OCI-LY7 (cell line): ENCODE data around the gene HS3ST4.

Source experiments
- CTCF ChIP-seq: fragments of 200-600 bp; sonication (generic); conservative IDR thresholded peaks from 2 replicates; pipeline ENCODE4 v1.5.1; 2014; ENCODE audit warnings: mild to moderate bottlenecking, antibody characterized with exemption, low read length, moderate library complexity, mixed read lengths
- EZH2phosphoT487 ChIP-seq: fragments of 200-600 bp; sonication (generic); IDR thresholded peaks from 2 replicates; pipeline ENCODE4 v1.6.1; 2018; ENCODE audit warnings: low read depth, borderline replicate concordance, mild to moderate bottlenecking, mixed run types, antibody characterized with exemption, low read length, moderate library complexity, mixed read lengths

- TF ChIP-seq CTCF (no peak), EZH2phosphoT487 (no peak)
Observed at GRCh38 chr16:25707553-25707952, 15.8 kb downstream of the HS3ST4 start.
